GM19452 (cell line): ENCODE results near the gene AFF3.

Source experiments
- ATAC-seq: cut with Tn5 transposase; IDR thresholded peaks from one replicate; pipeline ENCODE4 v1.9.1; 2021; ENCODE audit not compliant: unreplicated experiment

Gene AFF3

GRCh38 chr2:99898336-99899048, 243.9 kb downstream of the AFF3 start:
- ATAC-seq, result no peak

GRCh38 chr2:99891428-99891780, 251.0 kb downstream of the AFF3 start:
- ATAC-seq, result no peak

- no peak for ATAC-seq
Observed at GRCh38 chr2:99890568-99891427, 251.6 kb downstream of the AFF3 start.

- no peak for ATAC-seq
Observed at GRCh38 chr2:99888617-99889016, 253.8 kb downstream of the AFF3 start.

GRCh38 chr2:99886418-99886817, 256.0 kb downstream of the AFF3 start:
- no peak for ATAC-seq

- ATAC-seq, result no peak
Observed at GRCh38 chr2:99883358-99883757, 259.0 kb downstream of the AFF3 start.

GRCh38 chr2:99881901-99882591, 260.3 kb downstream of the AFF3 start:
- ATAC-seq, result no peak

GRCh38 chr2:99880964-99881294, 261.5 kb downstream of the AFF3 start:
- ATAC-seq, result no peak

- no peak for ATAC-seq
Observed at GRCh38 chr2:99880148-99880963, 262.0 kb downstream of the AFF3 start.

- ATAC-seq, result no peak
Observed at GRCh38 chr2:99879481-99879880, 262.9 kb downstream of the AFF3 start.

GRCh38 chr2:99878581-99879350, 263.6 kb downstream of the AFF3 start:
- no peak for ATAC-seq

GRCh38 chr2:99877963-99878362, 264.4 kb downstream of the AFF3 start:
- ATAC-seq, result no peak

GRCh38 chr2:99876956-99877355, 265.4 kb downstream of the AFF3 start:
- no peak for ATAC-seq

- no peak for ATAC-seq
Observed at GRCh38 chr2:99875627-99876201, 266.7 kb downstream of the AFF3 start.

- no peak for ATAC-seq
Observed at GRCh38 chr2:99868260-99868659, 274.1 kb downstream of the AFF3 start.

GRCh38 chr2:99867770-99868169, 274.6 kb downstream of the AFF3 start:
- no peak for ATAC-seq

- no peak for ATAC-seq
Observed at GRCh38 chr2:99865818-99866676, 276.3 kb downstream of the AFF3 start.

GRCh38 chr2:99864561-99865553, 277.5 kb downstream of the AFF3 start:
- no peak for ATAC-seq
